Endothelial cell of umbilical vein (primary cell): Measurements from ENCODE around the gene UNC119. TPM values are rescaled to one million over a fixed set of nuclear protein-coding genes. Genes with fewer than 3 reads are reported as not detected.

Experiments used
- BruUV-seq: library from RNA; stranded (reverse); fragments of 400-500 nt; replicated peaks from 2 replicates; lab custom pipeline; 2021; lab: Mats Ljungman, UMichigan
- CTCF ChIA-PET: fragments of 300-600, 350-600 bp; sonication (Branson Sonifier 250); formaldehyde crosslinking; loops from one replicate; lab custom pipeline; 2021; ENCODE audit warnings: antibody characterized with exemption, inconsistent platforms; lab: Charles Lee
- POLR2A ChIA-PET: fragments of 300-600, 350-600 bp; sonication (Branson Sonifier 250); formaldehyde crosslinking; loops from one replicate; lab custom pipeline; 2021; ENCODE audit warnings: antibody characterized with exemption, inconsistent platforms; lab: Charles Lee
- DNase-seq: peaks from one replicate; pipeline ENCODE4 v3.0.0-alpha.2; 2011; ENCODE audit warnings: low read depth, low spot score
- FAIRE-seq: peaks from 2 replicates; lab custom pipeline; 2011; peaks lifted over from hg19 to GRCh38; lab: Jason Lieb, UNC
- H2AFZ ChIP-seq: 2 replicates; pipeline ENCODE4 v1.6.0; 2012; ENCODE audit warnings: low read depth, low read length, control low read depth, inconsistent platforms
- H3K27ac ChIP-seq: 2 replicates; pipeline ENCODE4 v1.5.1; 2011; ENCODE audit warnings: low read depth, mild to moderate bottlenecking, control low read depth, low read length, moderate library complexity; ENCODE audit not compliant: insufficient read depth
- H3K27me3 ChIP-seq, 2 experiments: 2 replicates each; pipeline versions ENCODE4 v1.6.0 to v1.6.1; 2011; ENCODE audit warnings: low read length in 2 of 2, mixed read lengths in 1 of 2; ENCODE audit not compliant: control insufficient read depth in 2 of 2, insufficient read depth in 2 of 2
- H3K36me3 ChIP-seq, 2 experiments: 2 replicates in 1 of 2; 3 replicates in 1 of 2; pipeline ENCODE4 v1.5.1; 2011; ENCODE audit warnings: low read length in 2 of 2, mild to moderate bottlenecking in 1 of 2, moderate library complexity in 1 of 2; ENCODE audit not compliant: control insufficient read depth in 2 of 2, insufficient read depth in 2 of 2; ENCODE audit errors: extremely low read depth in 1 of 2
- H3K4me1 ChIP-seq: 3 replicates; pipeline ENCODE4 v1.5.1; 2011; ENCODE audit warnings: mild to moderate bottlenecking, low read length; ENCODE audit not compliant: control insufficient read depth, insufficient read depth; ENCODE audit errors: extremely low read depth
- H3K4me2 ChIP-seq: 2 replicates; pipeline ENCODE4 v1.6.1; 2011; ENCODE audit warnings: low read length, control low read depth, mixed read lengths; ENCODE audit not compliant: insufficient read depth
- H3K4me3 ChIP-seq, 3 experiments: fragments of 200-600 bp in 1 of 3; sonication (generic), shearing (Covaris generic) in 1 of 3; replicated peaks in 1 of 3; 2 replicates each; pipeline ENCODE4 v1.5.1; 2011 to 2016; ENCODE audit warnings: control low read depth in 3 of 3, low read length in 3 of 3, mild to moderate bottlenecking in 2 of 3, inconsistent platforms in 1 of 3, low read depth in 1 of 3, moderate library complexity in 1 of 3; ENCODE audit not compliant: insufficient read depth in 1 of 3
- H3K79me2 ChIP-seq: 2 replicates; pipeline ENCODE4 v1.6.0; 2012; ENCODE audit warnings: low read length, inconsistent platforms; ENCODE audit not compliant: control insufficient read depth, insufficient read depth
- H3K9ac ChIP-seq: replicated peaks from 2 replicates; pipeline ENCODE3; 2011; ENCODE audit warnings: low read length, control low read depth; ENCODE audit not compliant: insufficient read depth; ENCODE audit errors: extremely low read depth
- H3K9me1 ChIP-seq: replicated peaks from 3 replicates; pipeline ENCODE4 v1.6.0; 2011; ENCODE audit warnings: mild to moderate bottlenecking, low read length; ENCODE audit not compliant: control insufficient read depth, insufficient read depth; ENCODE audit errors: extremely low read depth
- H3K9me3 ChIP-seq: replicated peaks from 2 replicates; pipeline ENCODE4 v1.5.1; 2012; ENCODE audit warnings: low read length, inconsistent platforms; ENCODE audit not compliant: control insufficient read depth, insufficient read depth
- H4K20me1 ChIP-seq: replicated peaks from 2 replicates; pipeline ENCODE3; 2011; ENCODE audit warnings: mild to moderate bottlenecking, low read length; ENCODE audit not compliant: control insufficient read depth, insufficient read depth; ENCODE audit errors: extremely low read depth
- CTCF ChIP-seq, 2 donors: IDR thresholded peaks; 1 replicate in 1 of 2; 2 replicates in 1 of 2; pipeline ENCODE4 v1.5.1; 2011; ENCODE audit warnings: low read length in 2 of 2, mild to moderate bottlenecking in 2 of 2, moderate library complexity in 2 of 2, control low read depth in 1 of 2, inconsistent platforms in 1 of 2, low read depth in 1 of 2; ENCODE audit not compliant: insufficient read depth in 1 of 2; ENCODE audit errors: extremely low read depth in 1 of 2
- EZH2 ChIP-seq: IDR thresholded peaks from 2 replicates; pipeline ENCODE4 v1.6.1; 2012; ENCODE audit warnings: borderline replicate concordance, low read depth, mild to moderate bottlenecking, moderate library complexity, low read length, inconsistent platforms; ENCODE audit not compliant: severe bottlenecking
- FOS ChIP-seq: IDR thresholded peaks from 2 replicates; pipeline ENCODE4 v1.6.1; 2011; ENCODE audit warnings: mild to moderate bottlenecking, low read length, moderate library complexity, borderline replicate concordance; ENCODE audit not compliant: insufficient read depth
- GATA2 ChIP-seq: IDR thresholded peaks from 2 replicates; pipeline ENCODE4 v1.7.0; 2011; ENCODE audit warnings: low read depth, mild to moderate bottlenecking, moderate library complexity, mixed read lengths, low read length; ENCODE audit not compliant: insufficient read length, insufficient read depth
- JUN ChIP-seq: IDR thresholded peaks from 2 replicates; pipeline ENCODE4 v1.6.1; 2011; ENCODE audit warnings: borderline replicate concordance, low read depth; ENCODE audit not compliant: insufficient read length, insufficient read depth
- MAX ChIP-seq: IDR thresholded peaks from 2 replicates; pipeline ENCODE4 v1.6.1; 2011; ENCODE audit not compliant: insufficient read depth, insufficient read length
- MYC ChIP-seq: IDR thresholded peaks from one replicate; pipeline ENCODE4 v1.6.1; 2011; ENCODE audit warnings: mild to moderate bottlenecking, low read depth, low read length
- POLR2A ChIP-seq: IDR thresholded peaks from 2 replicates; pipeline ENCODE4 v1.6.1; 2012; ENCODE audit warnings: low read depth, mild to moderate bottlenecking, control low read depth, low read length
- POLR2AphosphoS5 ChIP-seq: IDR thresholded peaks from 2 replicates; pipeline ENCODE4 v1.6.1; 2012; ENCODE audit warnings: low read depth, mild to moderate bottlenecking, control low read depth, low read length, moderate library complexity; ENCODE audit not compliant: insufficient read depth
- dilution Hi-C: fragments of 300-500 bp; cut with MboI; formaldehyde crosslinking; loops from one replicate; pipeline ENCODE4 v1.15.0; 2019; ENCODE audit warnings: low sequenced_read_pairs; ENCODE audit not compliant: extremely low pct_ligation_motif_present
- intact Hi-C: fragments of 100-400 bp; cut with micrococcal nuclease; formaldehyde crosslinking; loops from one replicate; pipeline ENCODE4 v1.10.0; 2022
- polyA plus RNA-seq, 4 experiments: library from polyadenylated mRNA; depleted of rRNA in 3 of 4; stranded (reverse) in 3 of 4; unstranded in 1 of 4; fragments of >200 nt; gene quantifications; 2 replicates each; pipeline versions ENCODE4 v1.2.1 to v1.2.3, GENCODE V29; 2011 to 2012; ENCODE audit warnings: missing spikeins in 1 of 4
- total RNA-seq: library from RNA; stranded (reverse); gene quantifications from 2 replicates; pipeline ENCODE4 v1.2.3, GENCODE V29; 2021

UNC119 gene
- total and polyA plus RNA-seq, 2 donors (not counting 3 experiments of a cell fraction or from before 2014, with no cell fraction given): 26.3 to 67.8 TPM

GRCh38 chr17:28569446-28569845 is 17.0 kb upstream of the UNC119 start:
- intact Hi-C loops: no loop called here
- Histone ChIP-seq H3K9me1 (no peaks in the 10 kb centered on the region), H3K4me2 (no peak overlapping the region), H3K9me3 (no peaks in the 10 kb centered on the region), H2AFZ (no peak overlapping the region), H3K4me3 (no peak overlapping the region), H3K4me1 (peaks cover 10% of the 10 kb centered on the region), H4K20me1 (no peaks in the 10 kb centered on the region), H3K79me2 (peaks cover 17% of the 10 kb centered on the region), H3K27ac (no peak overlapping the region), H3K36me3 (no peaks in the 10 kb centered on the region), H3K27me3 (no peaks in the 10 kb centered on the region), H3K9ac (no peak overlapping the region)
- POLR2A ChIA-PET: no interaction called here
- dilution Hi-C loops: no loop called here
- CTCF ChIA-PET: no interaction called here
- TF ChIP-seq MYC: no peak
- no peak for TF ChIP-seq JUN
- no peak for TF ChIP-seq CTCF (IDR thresholded peaks at IDR 0.05; ENCODE audit: extremely low read depth in 1 of 2, insufficient read depth in 1 of 2, low read depth in 1 of 2, low read length in 2 of 2)
- TF ChIP-seq GATA2: no peak
- TF ChIP-seq EZH2: no peak
- TF ChIP-seq POLR2AphosphoS5: no peak
- TF ChIP-seq POLR2A: no peak
- no TSS peak for BruUV-seq
- FAIRE-seq (no peak), DNase-seq (no peak)

GRCh38 chr17:28567604-28568003 is 15.2 kb upstream of the UNC119 start:
- dilution Hi-C loops (no loop called here), intact Hi-C loops (no loop called here)
- Histone ChIP-seq H3K4me2 (no peak overlapping the region), H3K9ac (no peak overlapping the region), H3K4me1 (peaks cover 10% of the 10 kb centered on the region), H3K27ac (no peak overlapping the region), H3K9me3 (no peaks in the 10 kb centered on the region), H3K4me3 (no peak overlapping the region), H3K36me3 (peaks cover 0 to 5% of the 10 kb centered on the region in 2 experiments), H3K79me2 (peaks cover 17% of the 10 kb centered on the region), H2AFZ (no peak overlapping the region), H3K9me1 (no peaks in the 10 kb centered on the region), H4K20me1 (no peaks in the 10 kb centered on the region), H3K27me3 (no peaks in the 10 kb centered on the region)
- FAIRE-seq (no peak), DNase-seq (no peak)
- CTCF ChIA-PET: no interaction called here
- POLR2A ChIA-PET: no interaction called here
- no TSS peak for BruUV-seq
- TF ChIP-seq MYC: no peak
- TF ChIP-seq POLR2A: no peak
- TF ChIP-seq JUN: no peak
- no peak for TF ChIP-seq MAX
- TF ChIP-seq FOS: no peak
- TF ChIP-seq EZH2: no peak
- no peak for TF ChIP-seq CTCF (IDR thresholded peaks at IDR 0.05; ENCODE audit: extremely low read depth in 1 of 2, insufficient read depth in 1 of 2, low read depth in 1 of 2, low read length in 2 of 2)
- no peak for TF ChIP-seq GATA2
